ENCODE data around the gene MEGF8. TPM values are rescaled to one million over a fixed set of nuclear protein-coding genes. Genes with fewer than 3 reads are reported as not detected.

MEGF8 gene
- total and polyA plus RNA-seq, 10 of the 15 experiments (the other 5 are each of a cell fraction or from before 2014, with no cell fraction given) = 0.43 to 12.8 (median 2.7) TPM

- TF ChIP-seq ZBED1 (IDR thresholded peaks at IDR 0.05; ENCODE audit: borderline replicate concordance) (no peak), USF2 (IDR thresholded peaks at IDR 0.05; ENCODE audit: borderline replicate concordance, low read depth, low read length) (no peak), SREBF2 (IDR thresholded peaks at IDR 0.05; ENCODE audit: low read length) (no peak)
Measured at GRCh38 chr19:42344336-42344893, 19.0 kb downstream of the MEGF8 start (continued).

GRCh38 chr19:42345191-42345812, 19.9 kb downstream of the MEGF8 start:
- H3K27ac ChIP-seq (ENCODE audit: control insufficient read depth, insufficient read depth) = no peak overlapping the region
- 69% methylated on average over 6 of the region's 6 CpGs for WGBS (ENCODE audit: insufficient coverage, insufficient replicate concordance, low lambda C conversion rate, missing lambda C conversion rate)
- CTCF ChIA-PET = no interaction called here
- SMC1A ChIA-PET (ENCODE audit: uncharacterized antibody, unreplicated experiment) = interaction anchor here (0.8 kb wide), 1 partner anchor 9 kb away, joined by 3 read pairs; no protein-coding TSS in a partner anchor
- no peaks in the 10 kb centered on the region for H3K9me3 ChIP-seq (replicated peaks; ENCODE audit: control insufficient read depth, insufficient read depth, low read length)
- intact Hi-C loops (cut with micrococcal nuclease; ENCODE audit: unreplicated experiment) (no loop called here), in situ Hi-C loops (cut with MboI) (no loop called here)
- DNase-seq (ENCODE audit: low read depth, low spot score) (no peak), FAIRE-seq (no peak), ATAC-seq (no peak)
- H3K27me3 ChIP-seq (replicated peaks in 1 of 2; ENCODE audit: control insufficient read depth in 2 of 2, insufficient read depth in 2 of 2, low read length in 1 of 2) = no peaks in the 10 kb centered on the region
- H3K36me3 ChIP-seq (ENCODE audit: control insufficient read depth in 2 of 2, insufficient read depth in 2 of 2, low read length in 1 of 2) = no peaks in the 10 kb centered on the region; a peak in 3 of 4 replicates
- no peak overlapping the region for H3K9ac ChIP-seq (ENCODE audit: control insufficient read depth, insufficient read depth, low read length)
- BruUV-seq (replicated peaks) = no TSS peak
- POLR2A ChIA-PET = no interaction called here
- H3K4me2 ChIP-seq (ENCODE audit: control insufficient read depth, insufficient read depth) = no peak overlapping the region
- H4K20me1 ChIP-seq (ENCODE audit: control insufficient read depth, insufficient read depth) = no peaks in the 10 kb centered on the region
- H3K4me3 ChIP-seq = no peak overlapping the region
- no peaks in the 10 kb centered on the region for H3K79me2 ChIP-seq (ENCODE audit: control insufficient read depth, insufficient read depth, low read length)
- no peak overlapping the region for H2AFZ ChIP-seq (ENCODE audit: control insufficient read depth, low read depth, low read length)
- RAD21 ChIA-PET (ENCODE audit: unreplicated experiment) = no interaction called here
- H3K4me1 ChIP-seq (ENCODE audit: control insufficient read depth, insufficient read depth, low read length) = no peaks in the 10 kb centered on the region
- no peak for TF ChIP-seq JUNB (IDR thresholded peaks at IDR 0.05)
- TF ChIP-seq ATF3 (IDR thresholded peaks at IDR 0.05; ENCODE audit: borderline replicate concordance, extremely low read depth, low read depth, low read length) = no peak
- TF ChIP-seq SP1 (IDR thresholded peaks at IDR 0.05; ENCODE audit: low read depth, low read length) = no peak
- TF ChIP-seq MXI1 (IDR thresholded peaks at IDR 0.05; ENCODE audit: low read depth, low read length) = no peak
- no peak for TF ChIP-seq NFIC (IDR thresholded peaks at IDR 0.05; ENCODE audit: low read depth, low read length)
- TF ChIP-seq PRDM15 (CRISPR knock-in tag; IDR thresholded peaks at IDR 0.05) = no peak
- TF ChIP-seq MTA3 (IDR thresholded peaks at IDR 0.05; ENCODE audit: borderline replicate concordance, low read length) = no peak
- no peak for TF ChIP-seq ZNF622 (IDR thresholded peaks at IDR 0.05)
- TF ChIP-seq ZNF687 (IDR thresholded peaks at IDR 0.05) = no peak

Measured in GM12878 (cell line).